H1 (cell line): ENCODE data around the gene SMTNL1. TPM values are rescaled to one million over a fixed set of nuclear protein-coding genes. Genes with fewer than 3 reads are reported as not detected.

ENCODE experiments used
- CTCF ChIA-PET: fragments of 300-600 bp; sonication (Branson Sonifier 250); formaldehyde crosslinking; loops from one replicate; lab custom pipeline; 2021; ENCODE audit not compliant: partially characterized antibody; lab: Charles Lee
- POLR2A ChIA-PET: fragments of 300-600 bp; sonication (Branson Sonifier 250); formaldehyde crosslinking; loops from one replicate; lab custom pipeline; 2021; ENCODE audit warnings: inconsistent platforms; ENCODE audit not compliant: partially characterized antibody; lab: Charles Lee
- DNase-seq, 2 experiments: peaks; one replicate each; pipeline versions ENCODE4 v3.0.0 to v3.0.0-alpha.2; 2010 to 2022; ENCODE audit warnings: low spot score in 2 of 2, low read depth in 1 of 2, mixed read lengths in 1 of 2
- FAIRE-seq: peaks from 2 replicates; lab custom pipeline; 2011; peaks lifted over from hg19 to GRCh38; lab: Jason Lieb, UNC
- H2AFZ ChIP-seq: 2 replicates; pipeline ENCODE4 v1.8.1; 2012; ENCODE audit warnings: low read length, inconsistent platforms
- H2AK5ac ChIP-seq: 2 replicates; pipeline ENCODE4 v1.6.1; 2013; ENCODE audit warnings: low read depth, low read length
- H2BK120ac ChIP-seq: replicated peaks from 2 replicates; pipeline ENCODE3; 2013; ENCODE audit warnings: low read depth, low read length, inconsistent platforms
- H2BK12ac ChIP-seq: 2 replicates; pipeline ENCODE4 v1.6.1; 2013; ENCODE audit warnings: low read depth, low read length
- H2BK15ac ChIP-seq: 2 replicates; pipeline ENCODE4 v1.6.1; 2013; ENCODE audit warnings: low read length
- H2BK20ac ChIP-seq: 2 replicates; pipeline ENCODE4 v1.6.1; 2013; ENCODE audit warnings: low read length
- H2BK5ac ChIP-seq: 2 replicates; pipeline ENCODE4 v1.6.1; 2013; ENCODE audit warnings: low read depth, low read length
- H3K14ac ChIP-seq: 2 replicates; pipeline ENCODE4 v1.6.1; 2013; ENCODE audit warnings: inconsistent platforms; ENCODE audit not compliant: insufficient read length
- H3K18ac ChIP-seq: 2 replicates; pipeline ENCODE4 v1.6.1; 2013; ENCODE audit warnings: low read length; ENCODE audit errors: extremely low read depth
- H3K23ac ChIP-seq: 2 replicates; pipeline ENCODE4 v1.6.1; 2013; ENCODE audit warnings: inconsistent platforms; ENCODE audit not compliant: insufficient read length
- H3K23me2 ChIP-seq: 2 replicates; pipeline ENCODE4 v1.6.1; 2013; ENCODE audit warnings: low read depth, low read length
- H3K27ac ChIP-seq: 2 replicates; pipeline ENCODE4 v1.6.1; 2011; ENCODE audit warnings: low read depth, low read length, inconsistent platforms
- H3K27me3 ChIP-seq, 4 experiments: replicated peaks in 1 of 4; 1 replicate in 1 of 4; 2 replicates in 3 of 4; pipeline versions ENCODE4 v1.6.1 to v1.8.1; 2011 to 2013; ENCODE audit warnings: low read length in 3 of 4, mild to moderate bottlenecking in 3 of 4, inconsistent platforms in 2 of 4, mixed read lengths in 2 of 4, moderate library complexity in 1 of 4; ENCODE audit not compliant: control insufficient read depth in 3 of 4, insufficient read depth in 3 of 4; ENCODE audit errors: extremely low read depth in 1 of 4
- H3K36me3 ChIP-seq, 4 experiments: 2 replicates each; pipeline versions ENCODE4 v1.6.1 to v1.8.1; 2011 to 2013; ENCODE audit warnings: mild to moderate bottlenecking in 4 of 4, low read length in 3 of 4, moderate library complexity in 2 of 4, control low read depth in 1 of 4, inconsistent platforms in 1 of 4; ENCODE audit not compliant: insufficient read depth in 4 of 4, control insufficient read depth in 2 of 4
- H3K4ac ChIP-seq: replicated peaks from 2 replicates; pipeline ENCODE3; 2013; ENCODE audit warnings: low read length, low read depth, mixed read lengths, inconsistent platforms; ENCODE audit not compliant: insufficient read length
- H3K4me1 ChIP-seq, 4 experiments: replicated peaks in 1 of 4; 1 replicate in 1 of 4; 2 replicates in 3 of 4; pipeline versions ENCODE4 v1.6.1 to v1.8.1; 2011 to 2013; ENCODE audit warnings: low read length in 3 of 4, inconsistent platforms in 2 of 4, mixed read lengths in 1 of 4; ENCODE audit not compliant: insufficient read depth in 4 of 4, control insufficient read depth in 3 of 4
- H3K4me2 ChIP-seq, 2 experiments: 2 replicates each; pipeline versions ENCODE4 v1.6.1 to v1.8.1; 2011 to 2013; ENCODE audit warnings: low read depth in 2 of 2, low read length in 2 of 2, control low read depth in 1 of 2, inconsistent platforms in 1 of 2, mild to moderate bottlenecking in 1 of 2; ENCODE audit not compliant: insufficient read depth in 1 of 2
- H3K4me3 ChIP-seq, 4 experiments: fragments of 200-600, 300-600 bp in 1 of 4; sonication (generic), shearing (Covaris generic), sonication (Bioruptor Twin) in 1 of 4; 2 replicates each; pipeline versions ENCODE4 v1.5.1 to v1.8.1; 2011 to 2016; ENCODE audit warnings: low read length in 4 of 4, low read depth in 3 of 4, control low read depth in 2 of 4, inconsistent platforms in 2 of 4, mild to moderate bottlenecking in 2 of 4, mixed read lengths in 1 of 4, moderate library complexity in 1 of 4; ENCODE audit not compliant: insufficient read depth in 2 of 4; ENCODE audit errors: extremely low read depth in 1 of 4
- H3K56ac ChIP-seq: replicated peaks from 2 replicates; pipeline ENCODE3; 2013; ENCODE audit warnings: low read depth, mild to moderate bottlenecking, mixed read lengths, low read length, inconsistent platforms; ENCODE audit not compliant: insufficient read length
- H3K79me1 ChIP-seq: 2 replicates; pipeline ENCODE4 v1.6.1; 2013; ENCODE audit warnings: low read depth, low read length, control low read depth
- H3K79me2 ChIP-seq, 2 experiments: 2 replicates each; pipeline versions ENCODE4 v1.6.1 to v1.8.1; 2012 to 2013; ENCODE audit warnings: low read length in 2 of 2, mild to moderate bottlenecking in 2 of 2, inconsistent platforms in 1 of 2; ENCODE audit not compliant: insufficient read depth in 2 of 2, control insufficient read depth in 1 of 2
- H3K9ac ChIP-seq, 4 experiments: replicated peaks in 1 of 4; 1 replicate in 1 of 4; 2 replicates in 3 of 4; pipeline versions ENCODE4 v1.6.1 to v1.8.1; 2011 to 2013; ENCODE audit warnings: low read depth in 3 of 4, low read length in 3 of 4, control low read depth in 2 of 4, mild to moderate bottlenecking in 2 of 4, moderate library complexity in 2 of 4, inconsistent platforms in 1 of 4; ENCODE audit errors: extremely low read depth in 1 of 4
- H3K9me3 ChIP-seq, 2 experiments: 2 replicates each; pipeline versions ENCODE4 v1.6.1 to v1.8.1; 2012 to 2013; ENCODE audit warnings: mild to moderate bottlenecking in 2 of 2, moderate library complexity in 2 of 2, control low read depth in 1 of 2, inconsistent platforms in 1 of 2, low read depth in 1 of 2, low read length in 1 of 2, mixed read lengths in 1 of 2; ENCODE audit not compliant: insufficient read depth in 2 of 2
- H4K20me1 ChIP-seq, 2 experiments: replicated peaks in 1 of 2; 2 replicates each; pipeline versions ENCODE3 to v1.8.1; 2011 to 2013; ENCODE audit warnings: inconsistent platforms in 2 of 2, low read length in 2 of 2, mild to moderate bottlenecking in 1 of 2; ENCODE audit not compliant: insufficient read depth in 2 of 2, control insufficient read depth in 1 of 2
- H4K5ac ChIP-seq: 2 replicates; pipeline ENCODE4 v1.6.1; 2013; ENCODE audit warnings: low read length, low read depth, mixed read lengths, inconsistent platforms; ENCODE audit not compliant: insufficient read length
- H4K8ac ChIP-seq: 2 replicates; pipeline ENCODE4 v1.8.0; 2013; ENCODE audit warnings: mild to moderate bottlenecking, moderate library complexity, low read length, inconsistent platforms; ENCODE audit not compliant: insufficient read depth; ENCODE audit errors: extremely low read depth
- H4K91ac ChIP-seq: replicated peaks from 2 replicates; pipeline ENCODE3; 2013; ENCODE audit warnings: low read length, mixed read lengths, inconsistent platforms; ENCODE audit not compliant: insufficient read length
- BCL11A ChIP-seq, 2 experiments: IDR thresholded peaks; one replicate each; pipeline ENCODE4 v1.6.1; 2011; ENCODE audit warnings: low read depth in 2 of 2, low read length in 2 of 2, mild to moderate bottlenecking in 2 of 2
- CBX8 ChIP-seq: fragments of 300-800, 300-1000 bp; sonication (generic); IDR thresholded peaks from 2 replicates; pipeline ENCODE4 v1.7.1; 2016; ENCODE audit warnings: low read depth, low read length, borderline replicate concordance
- CHD1 ChIP-seq: IDR thresholded peaks from 2 replicates; pipeline ENCODE4 v1.6.1; 2012; ENCODE audit warnings: low read depth, low read length, improper control_type of control experiment
- CREB1 ChIP-seq: IDR thresholded peaks from 2 replicates; pipeline ENCODE4 v1.6.1; 2012; ENCODE audit warnings: inconsistent platforms
- CTBP2 ChIP-seq: IDR thresholded peaks from 2 replicates; pipeline ENCODE4 v1.7.0; 2011; ENCODE audit warnings: borderline replicate concordance, mild to moderate bottlenecking, moderate library complexity, mixed read lengths, low read length; ENCODE audit not compliant: insufficient read depth, insufficient read length
- EGR1 ChIP-seq: IDR thresholded peaks from 2 replicates; pipeline ENCODE4 v1.6.1; 2011; ENCODE audit warnings: low read depth, low read length, borderline replicate concordance
- EP300 ChIP-seq, 2 experiments: IDR thresholded peaks; 1 replicate in 1 of 2; 2 replicates in 1 of 2; pipeline ENCODE4 v1.6.1; 2011 to 2012; ENCODE audit warnings: low read depth in 2 of 2, low read length in 2 of 2, mild to moderate bottlenecking in 2 of 2, borderline replicate concordance in 1 of 2, inconsistent platforms in 1 of 2, moderate library complexity in 1 of 2
- FOSL1 ChIP-seq: IDR thresholded peaks from 2 replicates; pipeline ENCODE4 v1.6.1; 2011; ENCODE audit warnings: mild to moderate bottlenecking, low read depth, low read length, moderate library complexity; ENCODE audit not compliant: insufficient read depth
- KDM4A ChIP-seq: IDR thresholded peaks from one replicate; pipeline ENCODE4 v1.7.1; 2012; ENCODE audit warnings: low read depth, mild to moderate bottlenecking, moderate library complexity, low read length, inconsistent platforms; ENCODE audit not compliant: severe bottlenecking
- MAFK ChIP-seq: IDR thresholded peaks from 2 replicates; pipeline ENCODE4 v1.6.1; 2012; ENCODE audit warnings: low read depth, mild to moderate bottlenecking, improper control_type of control experiment, low read length
- POLR2AphosphoS5 ChIP-seq: IDR thresholded peaks from 2 replicates; pipeline ENCODE4 v1.6.1; 2011; ENCODE audit warnings: low read depth, low read length
- RNF2 ChIP-seq: fragments of 200-900, 300-1000 bp; sonication (generic); IDR thresholded peaks from 2 replicates; pipeline ENCODE4 v1.7.1; 2016; ENCODE audit warnings: borderline replicate concordance, low read depth, mild to moderate bottlenecking, antibody characterized with exemption, low read length; ENCODE audit not compliant: poor library complexity, severe bottlenecking; ENCODE audit errors: missing control alignments
- SIX5 ChIP-seq: IDR thresholded peaks from 2 replicates; pipeline ENCODE4 v1.6.1; 2011; ENCODE audit warnings: mild to moderate bottlenecking, low read depth, low read length
- ZNF274 ChIP-seq: IDR thresholded peaks from 2 replicates; pipeline ENCODE4 v1.7.0; 2012; ENCODE audit warnings: low read length, borderline replicate concordance; ENCODE audit errors: extremely low read depth
- WGBS, 2 experiments: shearing (Covaris generic) in 1 of 2; methylation state at CpG; one replicate each; pipeline versions ENCODE4 v1.1.6 to v1.1.7; 2013 to 2015; ENCODE audit warnings: low lambda C conversion rate in 2 of 2, mixed read lengths in 2 of 2, inconsistent platforms in 1 of 2, low coverage in 1 of 2, missing lambda C conversion rate in 1 of 2; ENCODE audit not compliant: insufficient replicate concordance in 2 of 2, insufficient coverage in 1 of 2, insufficient read length in 1 of 2; ENCODE audit errors: extremely low coverage in 1 of 2, missing lambda C conversion rate in 1 of 2; 5-methylcytosine and 5-hydroxymethylcytosine counted together
- polyA plus RNA-seq, 7 experiments: library from polyadenylated mRNA; depleted of rRNA in 3 of 7; stranded (reverse) in 5 of 7; unstranded in 2 of 7; fragments of >200 nt in 5 of 7; fragments of 200-250 nt in 2 of 7; gene quantifications; 1 replicate in 5 of 7; 2 replicates in 1 of 7; 4 replicates in 1 of 7; pipeline versions ENCODE4 v1.2.1 to v1.2.3, GENCODE V29; 2011 to 2013; ENCODE audit warnings: missing spikeins in 2 of 7, mixed read lengths in 2 of 7
- total RNA-seq: library from RNA; stranded (reverse); fragmentation: NEBNext Ultra II Directional; extraction: Animal tissue kit (Norgen Biotek cat#: 25700); gene quantifications from 2 replicates; pipeline ENCODE4 v1.2.1, GENCODE V29; 2021

SMTNL1 gene
- total and polyA plus RNA-seq, 2 of the 8 experiments (the other 6 are each of a cell fraction or from before 2014, with no cell fraction given): 0.18 TPM; not detected in 1

GRCh38 chr11:57574061-57574460 is 36.7 kb downstream of the SMTNL1 start:
- H2BK12ac ChIP-seq: peak overlapping the region; percentile 23; the same call in 1 of the 2 replicates
- H3K79me2 ChIP-seq: no peaks in the 10 kb centered on the region
- H4K5ac ChIP-seq: no peak overlapping the region
- H3K36me3 ChIP-seq: no peaks in the 10 kb centered on the region
- H3K14ac ChIP-seq: no peak overlapping the region
- no peak overlapping the region for H2BK120ac ChIP-seq
- no peak for DNase-seq
- no peak overlapping the region for H4K8ac ChIP-seq
- no peak overlapping the region for H3K56ac ChIP-seq
- H4K91ac ChIP-seq: no peak overlapping the region
- H3K9ac ChIP-seq: no peak overlapping the region
- H2BK15ac ChIP-seq: no peak overlapping the region
- H3K4me3 ChIP-seq: no peak overlapping the region; a peak in 1 of 8 replicates
- peaks cover 0 to 8% (median 6%) of the 10 kb centered on the region in 4 experiments; a peak in 6 of 7 replicates for H3K4me1 ChIP-seq
- H3K4ac ChIP-seq: no peak overlapping the region
- ChIA-PET CTCF (interaction anchor here (0.9 to 9.6 kb wide), 4 partner anchors 26 to 68 kb away, joined by 3 to 357 read pairs (median 4); no protein-coding TSS in a partner anchor), POLR2A (interaction anchor here (0.7 to 9.7 kb wide), 9 partner anchors 8 to 78 kb away, joined by 3 to 591 read pairs (median 4); partner anchors contain the start of genes SERPING1 and YPEL4)
- no peak overlapping the region for H3K27ac ChIP-seq
- H3K27me3 ChIP-seq: no peaks in the 10 kb centered on the region
- H2AK5ac ChIP-seq: no peak overlapping the region
- H3K23me2 ChIP-seq: no peaks in the 10 kb centered on the region
- no peak overlapping the region for H2BK5ac ChIP-seq
- H3K79me1 ChIP-seq: no peaks in the 10 kb centered on the region
- H4K20me1 ChIP-seq: no peaks in the 10 kb centered on the region
- H2AFZ ChIP-seq: no peak overlapping the region
- WGBS, 2 experiments: 63% methylated on average over 4 of the region's 4 CpGs; no CpG with 5 or more reads in 1 of the 2 experiments
- H3K18ac ChIP-seq: no peak overlapping the region
- H3K4me2 ChIP-seq: peak overlapping the region; percentile 25 to 47; a peak in 3 of 4 replicates
- FAIRE-seq: no peak
- H2BK20ac ChIP-seq: 0 out of 2 replicates have a peak overlapping the region, but pooled peaks have one; percentile 19
- H3K9me3 ChIP-seq: no peaks in the 10 kb centered on the region
- H3K23ac ChIP-seq: no peak overlapping the region
- TF ChIP-seq EP300 (IDR thresholded peaks at IDR 0.05; ENCODE audit: borderline replicate concordance in 1 of 2, low read depth in 2 of 2, low read length in 2 of 2): no peak
- TF ChIP-seq BCL11A (IDR thresholded peaks at IDR 0.05; ENCODE audit: low read depth in 2 of 2, low read length in 2 of 2): no peak
- no peak for TF ChIP-seq MAFK
- TF ChIP-seq CHD1: no peak
- no peak for TF ChIP-seq SIX5
- no peak for TF ChIP-seq FOSL1
- no peak for TF ChIP-seq KDM4A
- no peak for TF ChIP-seq ZNF274
- TF ChIP-seq CBX8: no peak
- no peak for TF ChIP-seq EGR1
- TF ChIP-seq CTBP2: no peak
- TF ChIP-seq CREB1: no peak
- TF ChIP-seq RNF2: no peak
- TF ChIP-seq POLR2AphosphoS5: no peak
